Lung microvascular endothelial cell (primary cell): ENCODE measurements around the gene NIP7. TPM values are rescaled to one million over a fixed set of nuclear protein-coding genes. Genes with fewer than 3 reads are reported as not detected.
"Not testable (repeated sequence)": the region's sequence is repeated elsewhere in the genome, so short reads cannot be mapped to it uniquely, and the experiment has no call there.

Source experiments
- DNase-seq, 2 donors: peaks; one replicate each; pipeline versions ENCODE4 v3.0.0 to v3.0.0-alpha.2; 2010; ENCODE audit warnings: low read depth in 2 of 2
- total RNA-seq: library from RNA; depleted of rRNA; stranded (reverse); fragments of >200 nt; gene quantifications from 2 replicates; pipeline ENCODE4 v1.2.1, GENCODE V29; 2014

Gene NIP7
- total RNA-seq, 1 donor from 2014 or later: 26.8 TPM

- DNase-seq: peak; percentile 12 to 13
Measured at GRCh38 chr16:69340095-69340644, 598 bp downstream of the NIP7 start.

GRCh38 chr16:69344171-69344570, 4.6 kb downstream of the NIP7 start:
- no peak for DNase-seq

- DNase-seq: no peak
Measured at GRCh38 chr16:69345923-69346322, 6.4 kb downstream of the NIP7 start.

- DNase-seq: no peak
Measured at GRCh38 chr16:69346683-69347082, 7.1 kb downstream of the NIP7 start.

GRCh38 chr16:69348222-69348621, 8.7 kb downstream of the NIP7 start:
- DNase-seq: no peak

GRCh38 chr16:69349536-69349935, 10.0 kb downstream of the NIP7 start:
- no peak for DNase-seq

- DNase-seq: no peak
Measured at GRCh38 chr16:69350536-69351133, 11.1 kb downstream of the NIP7 start.

- no peak for DNase-seq
Measured at GRCh38 chr16:69351309-69352027, 11.9 kb downstream of the NIP7 start, which contains the start of gene TMED6. Gene TMED6, minus strand, starts transcription at chr16:69351786. Its CDS starts 33 bp downstream, at chr16:69351753.

- not testable (repeated sequence) for DNase-seq
Measured at GRCh38 chr16:69360070-69360469, 20.5 kb downstream of the NIP7 start.

- DNase-seq: no peak
Measured at GRCh38 chr16:69363281-69363717, 23.7 kb downstream of the NIP7 start.

- no peak for DNase-seq
Measured at GRCh38 chr16:69364088-69364487, 24.5 kb downstream of the NIP7 start.

- DNase-seq: no peak
Measured at GRCh38 chr16:69365901-69366300, 26.3 kb downstream of the NIP7 start.

GRCh38 chr16:69366431-69366830, 26.9 kb downstream of the NIP7 start:
- no peak for DNase-seq

- peak in 1 of 2 donors; percentile 33 for DNase-seq
Measured at GRCh38 chr16:69367980-69368379, 28.4 kb downstream of the NIP7 start.

- no peak for DNase-seq
Measured at GRCh38 chr16:69368866-69369265, 29.3 kb downstream of the NIP7 start.

- DNase-seq: peak in 1 of 2 donors; percentile 29
Measured at GRCh38 chr16:69371564-69371963, 32.0 kb downstream of the NIP7 start.

GRCh38 chr16:69373019-69373418, 33.4 kb downstream of the NIP7 start:
- DNase-seq: no peak

- DNase-seq: no peak
Measured at GRCh38 chr16:69376393-69377059, 37.0 kb downstream of the NIP7 start.

- no peak for DNase-seq
Measured at GRCh38 chr16:69378036-69378435, 38.5 kb downstream of the NIP7 start.

GRCh38 chr16:69378760-69379159, 39.2 kb downstream of the NIP7 start:
- DNase-seq: peak in 1 of 2 donors; percentile 71

- DNase-seq: peak; percentile 84 to 85
Measured at GRCh38 chr16:69381231-69381630, 41.7 kb downstream of the NIP7 start.

- DNase-seq: no peak
Measured at GRCh38 chr16:69382421-69382820, 42.8 kb downstream of the NIP7 start.
